HPDE6-E6E7 (cell line): Measurements from ENCODE around the gene DAB2IP.

Experiments used
- DNase-seq: peaks from one replicate; pipeline ENCODE4 v3.0.0; 2011; ENCODE audit warnings: missing footprints; ENCODE audit errors: extremely low spot score

Gene DAB2IP

DNA sequence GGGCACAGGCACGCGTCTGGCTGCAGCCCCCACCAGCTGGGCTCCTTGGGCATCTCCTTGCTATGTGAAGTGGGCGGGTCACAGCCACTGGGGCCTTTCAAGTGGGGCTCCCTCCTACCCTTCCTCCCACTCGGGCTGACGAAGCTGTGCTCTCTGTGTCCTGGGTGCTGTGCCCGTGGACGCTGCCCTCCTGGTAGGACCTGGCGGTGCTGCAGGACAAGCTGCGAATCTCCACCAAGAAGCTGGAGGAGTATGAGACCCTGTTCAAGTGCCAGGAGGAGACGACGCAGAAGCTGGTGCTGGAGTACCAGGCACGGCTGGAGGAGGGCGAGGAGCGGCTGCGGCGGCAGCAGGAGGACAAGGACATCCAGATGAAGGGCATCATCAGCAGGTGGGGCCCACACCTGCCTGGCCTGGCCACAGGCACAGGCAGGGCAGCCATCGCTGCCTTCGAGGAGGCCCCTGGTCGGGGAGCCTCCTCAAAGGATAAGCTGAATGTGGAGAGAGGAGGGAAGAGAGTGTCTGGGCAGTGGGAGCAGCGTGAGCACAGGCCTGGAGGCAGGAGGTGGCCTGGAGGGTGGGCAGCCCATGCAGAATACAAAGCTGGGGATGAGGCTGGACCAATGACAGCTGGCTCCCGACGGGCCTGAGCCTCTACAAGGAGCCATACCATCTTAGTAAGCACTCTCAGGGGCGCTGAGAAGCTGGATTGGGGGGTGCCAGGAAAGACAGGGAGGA, 124.7 kb downstream of the DAB2IP start:
- DNase-seq: no peak

DNA sequence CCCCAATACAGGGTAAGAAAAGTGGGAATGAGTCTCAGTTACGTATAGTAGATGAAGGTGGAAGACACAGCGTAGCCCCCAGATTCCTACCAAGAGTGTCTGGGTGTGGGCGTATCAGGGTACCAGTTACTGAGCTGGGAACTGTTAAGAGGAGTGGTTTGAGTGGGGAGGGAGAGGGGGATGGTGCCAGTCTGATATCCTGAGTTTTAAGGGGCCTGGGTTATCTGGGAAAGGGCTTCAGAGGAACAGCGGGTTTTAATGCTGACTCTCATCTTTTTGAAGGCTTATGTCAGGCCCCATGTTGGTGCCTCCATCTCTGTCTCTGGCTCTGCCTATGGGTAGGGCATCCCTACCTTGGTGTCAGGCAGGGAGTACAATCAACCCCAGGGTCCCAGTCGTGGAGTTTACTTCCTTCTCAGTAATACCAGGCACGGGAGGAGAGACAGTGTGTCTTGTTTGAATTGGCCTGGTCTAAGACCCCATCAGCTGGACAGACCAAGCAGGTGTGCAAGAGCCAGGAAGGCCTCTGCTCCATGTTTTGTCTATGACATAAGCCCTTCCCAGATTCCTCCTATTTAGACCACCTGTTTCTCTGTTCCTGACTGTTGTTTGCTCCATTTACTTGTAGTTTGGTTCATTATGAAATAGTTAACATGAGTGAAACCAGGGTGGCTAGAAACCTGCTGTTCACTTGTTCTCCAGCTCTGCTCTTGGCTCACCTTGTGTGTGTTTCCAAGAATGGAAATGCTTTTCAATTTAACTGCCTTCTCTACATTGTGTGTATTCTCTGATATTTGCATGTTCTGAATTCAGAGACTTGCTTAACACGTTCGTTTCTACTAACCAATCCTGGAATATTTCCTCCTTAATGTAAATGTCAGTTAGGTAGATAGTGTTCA, 125.6 kb downstream of the DAB2IP start:
- no peak for DNase-seq

DNA sequence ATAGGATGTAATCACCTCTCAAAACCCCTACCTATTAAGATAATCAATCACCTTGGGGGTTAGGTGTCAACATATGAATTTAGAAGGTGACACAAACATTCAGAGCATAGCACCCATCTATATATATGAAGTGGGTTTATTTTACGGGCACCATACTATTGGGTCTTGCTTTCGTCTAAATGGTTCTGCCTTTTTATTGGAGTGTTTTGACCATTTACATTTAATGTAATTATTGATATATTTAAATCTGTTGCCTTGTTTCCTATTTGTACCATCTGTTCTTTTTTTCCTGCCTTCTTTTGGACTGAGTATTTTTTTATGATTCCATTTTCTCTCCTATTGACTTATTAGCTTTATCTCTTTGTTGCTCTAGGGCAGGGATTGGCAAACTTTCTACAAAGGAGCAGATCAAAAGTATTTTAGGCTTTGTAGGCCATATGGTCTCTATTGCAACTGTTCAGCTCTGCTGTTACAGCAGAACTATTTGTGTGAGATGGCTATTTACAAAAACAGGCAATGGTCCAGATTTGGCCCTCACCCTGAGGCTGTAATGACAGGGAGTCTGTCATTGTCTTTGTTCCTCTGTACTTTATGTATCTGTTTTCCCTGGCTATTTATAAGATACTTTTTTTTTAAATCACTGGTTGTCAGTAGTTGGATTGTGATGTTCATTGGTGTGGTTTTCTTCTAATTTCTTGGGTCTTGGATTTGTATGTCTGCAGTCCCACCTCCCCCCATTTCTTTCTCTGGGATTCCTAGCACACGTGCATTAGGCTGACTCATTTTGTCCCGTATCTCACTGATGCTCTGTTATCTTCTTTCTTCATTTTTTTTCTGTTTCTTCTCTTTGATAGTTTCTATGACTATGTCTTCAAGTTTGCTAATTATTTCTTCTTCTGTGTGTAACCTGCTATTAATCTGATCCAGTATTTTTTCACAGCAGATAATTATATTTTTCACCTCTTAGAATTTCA, 127.1 kb downstream of the DAB2IP start:
- DNase-seq: no peak

DNA sequence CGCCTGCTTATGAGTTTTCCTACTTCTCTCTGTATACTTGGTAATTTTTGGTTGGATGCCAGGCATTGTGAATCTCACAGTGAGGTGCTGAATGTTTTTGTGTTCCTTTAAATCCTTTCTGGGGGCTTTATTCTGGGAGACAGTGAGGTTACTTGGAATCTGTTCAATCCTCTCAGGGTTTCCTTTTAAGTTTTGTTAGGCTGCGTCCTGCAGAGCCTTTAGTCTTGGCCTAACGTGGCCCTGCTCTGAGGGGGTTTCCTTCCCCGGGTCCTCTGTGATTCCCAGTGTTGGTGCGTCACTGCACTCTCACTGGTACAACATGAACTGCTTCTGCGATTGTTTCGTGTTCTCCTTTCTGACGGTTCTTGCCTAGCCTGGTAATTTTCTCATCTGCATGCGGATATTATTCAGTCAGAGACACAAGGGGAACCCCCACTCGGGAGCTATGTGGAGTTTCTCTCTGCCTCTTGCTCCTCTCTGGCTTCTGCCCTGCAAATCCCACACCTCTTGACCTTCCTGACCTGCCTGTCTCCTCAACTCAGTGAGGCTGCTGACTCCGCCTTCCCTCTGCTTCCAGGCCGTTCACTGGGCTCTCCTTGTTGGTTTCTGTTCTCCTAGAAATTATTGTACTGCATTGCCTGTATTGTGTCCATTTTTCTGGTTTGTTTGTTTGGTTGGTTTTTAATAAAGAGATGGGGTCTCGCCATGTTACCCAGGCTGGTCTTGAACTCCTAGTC, 128.1 kb downstream of the DAB2IP start:
- no peak for DNase-seq

DNA sequence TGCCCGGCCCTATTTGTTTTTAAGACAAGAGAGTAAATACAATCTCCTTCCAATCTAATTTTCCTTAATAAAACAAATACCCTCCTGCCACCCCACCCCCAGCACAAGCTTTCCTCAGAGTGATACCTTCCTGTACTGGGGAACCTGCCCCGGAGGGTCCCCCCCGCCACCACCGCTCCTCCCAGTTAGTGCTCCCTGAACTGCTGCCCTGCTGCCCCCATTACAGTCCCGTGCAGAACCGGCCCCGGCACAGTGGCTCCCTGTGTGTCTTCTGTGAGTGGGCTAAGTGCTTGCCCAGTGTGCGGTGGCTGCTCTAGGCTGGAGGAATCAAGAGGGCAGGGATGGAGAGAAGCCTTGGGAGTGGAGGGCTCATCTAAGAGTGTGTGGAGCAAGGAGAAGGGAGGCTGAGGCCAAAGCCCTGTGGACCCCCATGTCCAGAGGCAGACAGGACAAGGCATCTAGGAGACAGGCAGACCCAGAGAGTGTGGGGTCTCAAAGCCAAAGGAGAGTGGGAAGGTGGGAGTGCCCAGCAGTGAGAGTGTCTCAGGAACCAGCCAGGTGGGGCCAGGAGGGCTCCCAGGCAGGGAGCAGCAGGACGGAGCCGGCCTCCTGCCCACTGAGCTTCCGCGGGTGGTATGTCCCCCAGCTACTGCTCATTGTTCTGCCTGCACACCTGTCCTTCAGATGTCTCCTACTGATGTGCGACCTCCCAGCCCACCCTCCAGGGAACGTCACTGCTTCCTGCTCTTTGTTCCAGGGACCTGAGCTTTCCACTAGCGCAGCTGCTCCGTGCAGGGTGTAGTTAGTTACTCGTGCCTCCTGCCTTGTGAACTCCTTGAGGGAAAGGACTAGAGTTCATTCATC, 129.0 kb downstream of the DAB2IP start:
- no peak for DNase-seq

DNA sequence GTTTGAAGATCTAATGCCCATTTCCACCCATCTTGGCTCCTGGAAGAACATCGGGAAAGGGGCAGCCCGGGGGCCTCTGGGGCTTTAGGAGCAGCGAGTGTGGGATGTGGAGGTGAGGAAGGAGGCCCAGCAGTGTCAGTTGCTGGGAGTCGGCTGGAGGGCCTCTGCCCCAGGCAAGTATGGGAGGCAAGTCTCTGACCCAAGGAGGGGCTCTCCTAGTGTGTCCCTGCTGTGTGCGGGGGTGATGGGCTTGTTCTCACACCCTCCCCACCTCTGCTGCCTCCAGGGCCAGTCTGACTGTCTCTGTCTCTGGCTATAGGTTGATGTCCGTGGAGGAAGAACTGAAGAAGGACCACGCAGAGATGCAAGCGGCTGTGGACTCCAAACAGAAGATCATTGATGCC, 129.7 kb downstream of the DAB2IP start:
- DNase-seq: no peak

DNA sequence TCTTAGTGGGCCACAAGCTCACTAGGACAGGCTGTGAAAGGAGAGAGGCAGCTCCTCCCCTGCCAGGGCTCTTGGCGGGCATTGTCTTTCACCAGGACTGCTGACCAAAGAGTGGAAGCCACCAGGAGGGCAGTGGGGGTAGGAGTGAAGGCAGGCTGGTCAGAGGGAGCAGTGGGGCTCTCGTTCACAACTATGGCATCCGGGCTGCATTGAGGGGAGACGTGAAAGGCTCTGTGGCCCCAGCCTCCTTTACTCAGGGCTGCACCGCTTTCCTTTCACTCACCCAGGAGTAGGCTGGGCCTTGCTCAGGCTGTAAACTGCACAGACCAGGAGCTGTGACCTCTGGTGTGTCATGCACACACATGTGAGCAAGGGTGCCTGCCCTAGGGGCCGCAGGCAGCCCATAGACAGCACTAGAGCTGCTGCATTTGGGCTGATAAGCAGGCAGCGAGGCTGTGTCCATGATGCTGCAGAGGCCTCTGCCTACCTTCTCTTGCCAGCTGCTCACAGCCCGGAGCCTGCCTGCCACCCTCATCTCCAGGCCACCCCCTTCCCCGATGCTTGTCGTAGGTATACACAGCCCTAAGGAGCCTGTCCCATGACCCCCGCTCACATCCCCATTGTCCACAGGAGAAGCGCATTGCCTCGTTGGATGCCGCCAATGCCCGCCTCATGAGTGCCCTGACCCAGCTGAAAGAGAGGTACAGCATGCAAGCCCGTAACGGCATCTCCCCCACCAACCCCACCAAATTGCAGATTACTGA, 130.4 kb downstream of the DAB2IP start:
- DNase-seq: no peak

DNA sequence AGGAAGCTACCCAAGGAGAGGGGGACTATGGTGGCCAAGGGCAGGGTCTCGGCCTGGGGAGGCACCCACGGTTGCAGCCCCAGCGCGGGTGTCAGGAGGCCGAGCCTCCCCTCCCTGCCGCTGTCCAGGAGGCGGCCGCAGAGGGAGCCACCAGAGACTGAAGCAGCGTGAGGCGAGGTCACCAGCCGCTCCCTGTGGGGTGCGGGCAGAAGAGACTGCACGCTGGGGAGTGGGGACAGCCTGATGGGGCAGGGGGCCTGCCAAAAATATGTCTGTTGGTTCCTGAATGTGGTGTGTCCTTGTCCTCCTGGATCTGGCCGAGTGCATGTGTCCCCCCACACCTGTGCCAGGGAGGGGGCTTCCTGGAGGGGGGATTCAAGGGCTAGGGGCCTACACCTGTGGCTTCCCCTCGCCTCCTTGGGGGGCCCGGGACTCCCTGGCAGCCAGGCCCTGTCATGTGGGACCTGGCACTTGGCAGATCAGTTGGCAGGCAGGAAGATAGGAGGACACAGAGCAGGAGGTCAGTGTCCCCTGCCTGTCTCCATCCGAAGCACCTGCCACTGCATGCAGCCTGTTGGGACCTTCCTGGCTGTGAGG, 131.2 kb downstream of the DAB2IP start:
- no peak for DNase-seq

DNA sequence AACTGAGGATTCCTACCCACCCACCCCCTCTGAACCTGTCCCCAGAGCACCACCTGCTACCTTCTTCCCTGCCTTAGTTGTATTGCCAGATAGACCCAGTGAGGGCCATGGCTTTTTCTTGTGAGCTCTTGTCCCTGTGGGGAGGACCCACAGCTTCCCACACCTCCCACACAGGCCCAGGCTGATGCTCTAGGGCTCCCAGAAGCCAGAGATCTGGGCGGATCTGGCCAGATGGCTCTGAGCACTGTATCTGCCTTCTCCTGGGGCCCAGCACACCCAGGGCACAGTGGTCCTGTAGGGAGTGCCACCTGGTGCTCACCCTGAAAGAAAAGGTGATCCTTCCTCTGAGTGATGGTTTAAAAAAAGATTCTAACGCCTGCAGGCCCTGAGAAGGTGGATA, 131.7 kb downstream of the DAB2IP start:
- DNase-seq: no peak

DNA sequence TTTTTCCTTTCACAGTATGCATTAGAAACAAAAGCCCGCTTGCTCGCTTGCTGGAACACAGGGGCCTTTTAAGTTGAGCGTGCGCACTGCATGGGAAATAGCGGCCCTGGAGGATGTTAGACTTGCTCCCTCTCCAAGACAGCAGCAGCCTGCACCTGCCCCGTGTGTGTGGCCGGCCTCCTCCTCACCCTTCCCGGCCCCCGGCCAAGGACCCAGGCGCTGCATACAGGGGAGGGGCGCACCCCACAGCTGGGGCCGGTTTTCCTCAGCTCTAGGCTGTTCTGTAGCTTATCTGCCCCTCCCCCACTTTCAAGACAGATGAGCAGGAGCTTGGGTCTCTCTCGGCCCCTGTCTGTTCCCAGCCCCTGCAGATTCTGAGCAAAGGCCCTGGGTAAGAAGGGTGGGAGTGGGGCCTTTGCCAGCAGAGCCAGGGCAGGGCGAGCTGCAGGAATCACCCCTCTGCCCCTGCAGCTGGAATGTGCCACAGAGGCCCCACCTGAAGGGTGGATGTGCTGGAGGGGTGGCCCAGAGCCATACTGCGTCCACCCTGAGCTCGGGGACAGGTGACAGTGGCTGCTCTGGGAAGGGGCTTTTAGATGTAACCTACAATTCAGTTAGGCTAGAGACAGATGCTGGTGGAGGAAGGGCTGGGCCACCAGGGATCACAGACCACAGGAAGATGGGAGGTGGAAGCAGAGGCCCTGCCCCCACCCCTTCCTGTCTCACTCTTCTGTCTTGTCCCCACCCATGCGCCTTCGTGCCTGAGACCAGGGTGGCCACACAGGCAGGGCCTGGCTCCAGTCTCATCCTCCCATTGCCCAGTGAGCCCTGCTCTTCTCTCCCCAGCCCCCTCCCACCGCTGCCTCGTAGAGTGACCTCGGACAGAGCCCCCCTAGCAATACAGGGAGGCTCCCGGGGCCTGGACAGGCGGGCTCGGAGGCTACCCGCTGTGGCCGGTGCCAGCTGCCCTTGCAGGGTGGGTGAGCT, 132.4 kb downstream of the DAB2IP start:
- no peak for DNase-seq

DNA sequence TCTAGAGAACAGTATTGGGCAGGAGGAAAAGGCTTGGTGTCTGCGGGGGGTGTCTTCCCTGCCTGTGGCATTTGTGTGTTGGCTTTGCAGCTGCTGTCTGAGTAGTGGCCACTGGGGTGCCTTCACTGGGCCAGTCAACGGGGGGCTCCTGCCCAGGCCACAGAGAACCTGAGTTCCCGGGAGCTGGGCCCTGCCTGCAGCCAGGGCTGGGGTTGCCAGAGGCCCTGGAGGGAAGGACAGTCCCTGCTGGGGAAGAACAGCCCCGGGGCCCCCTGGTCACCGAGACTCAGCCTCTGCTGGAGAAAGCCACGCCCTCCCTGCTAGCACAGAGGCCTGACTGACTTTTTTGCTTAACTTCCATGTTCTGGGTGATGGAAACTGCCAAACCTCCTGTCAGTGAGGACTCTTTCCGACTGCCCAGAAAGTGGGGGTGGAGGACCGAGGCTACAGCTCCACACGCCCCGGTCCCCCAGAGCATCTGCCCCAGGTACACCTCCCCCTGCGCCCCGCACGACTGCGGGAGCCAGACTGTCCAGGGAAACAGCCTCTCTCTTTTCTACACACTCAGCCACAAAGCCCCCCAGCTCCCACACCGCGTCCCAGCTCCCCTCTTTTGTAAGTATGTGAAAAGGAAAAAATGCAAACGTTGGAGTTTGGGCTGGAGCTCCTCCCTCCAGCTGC, 133.4 kb downstream of the DAB2IP start:
- no peak for DNase-seq

DNA sequence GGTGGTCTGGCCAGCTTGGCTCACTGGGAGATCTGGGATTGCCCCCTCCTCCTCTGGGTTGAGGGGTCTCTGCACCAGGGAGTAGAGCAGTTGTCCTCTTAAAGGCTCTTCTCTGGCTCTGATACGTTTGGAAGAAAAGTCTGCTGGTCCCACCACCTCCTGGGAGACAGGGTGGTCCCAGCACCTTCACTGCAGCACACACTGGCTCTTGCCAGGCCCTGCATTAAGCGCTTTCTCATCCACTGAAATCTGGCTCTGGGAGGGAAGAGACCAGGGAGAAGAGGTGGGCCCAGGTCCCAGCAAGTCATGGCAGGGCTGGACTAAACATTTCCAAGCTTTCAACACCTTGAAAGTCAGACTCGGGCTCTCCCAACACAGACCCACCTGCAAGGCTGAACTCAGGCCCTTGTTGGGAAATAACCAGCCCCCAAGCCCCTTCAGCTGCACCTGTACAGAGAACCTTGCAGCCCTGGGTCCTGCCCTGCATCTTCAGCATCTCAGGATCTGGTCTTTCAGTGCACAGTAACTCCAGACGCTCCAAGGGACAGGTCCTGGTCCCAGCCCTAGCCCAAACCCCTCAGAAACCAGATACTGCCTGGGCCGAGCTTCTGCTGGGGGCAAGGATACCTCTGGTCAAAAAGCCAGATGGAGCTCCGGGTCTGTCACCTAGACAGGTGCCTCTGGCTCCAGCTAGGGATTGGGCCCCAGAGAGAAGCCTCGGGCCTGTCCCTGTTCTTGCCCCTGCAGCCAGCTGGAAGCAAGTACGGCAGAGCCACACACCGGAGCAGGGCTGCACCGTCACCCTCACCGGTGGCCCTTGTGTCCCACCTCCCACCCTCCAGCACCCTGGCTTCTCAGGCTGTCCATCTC, 134.5 kb downstream of the DAB2IP start:
- no peak for DNase-seq

DNA sequence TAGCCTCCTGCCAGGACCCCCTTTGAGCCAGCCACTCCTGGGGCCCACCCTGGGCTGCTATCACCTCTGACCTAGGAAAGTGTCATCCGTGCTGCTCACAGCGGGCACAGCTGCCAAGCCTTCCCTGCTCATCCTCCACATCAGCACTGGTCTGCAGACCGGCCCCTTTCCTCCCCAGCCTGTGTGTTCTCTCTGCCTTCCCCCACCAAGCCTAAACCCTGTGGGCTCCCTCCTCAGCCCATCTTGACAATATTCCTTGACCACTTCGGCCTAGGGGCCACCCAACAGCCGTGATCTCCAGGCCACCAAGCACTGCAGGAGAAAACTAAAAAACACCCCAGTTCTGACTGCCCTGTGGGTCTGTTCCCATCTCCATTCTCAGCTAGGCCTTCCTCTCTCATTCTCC, 135.1 kb downstream of the DAB2IP start:
- DNase-seq: no peak

DNA sequence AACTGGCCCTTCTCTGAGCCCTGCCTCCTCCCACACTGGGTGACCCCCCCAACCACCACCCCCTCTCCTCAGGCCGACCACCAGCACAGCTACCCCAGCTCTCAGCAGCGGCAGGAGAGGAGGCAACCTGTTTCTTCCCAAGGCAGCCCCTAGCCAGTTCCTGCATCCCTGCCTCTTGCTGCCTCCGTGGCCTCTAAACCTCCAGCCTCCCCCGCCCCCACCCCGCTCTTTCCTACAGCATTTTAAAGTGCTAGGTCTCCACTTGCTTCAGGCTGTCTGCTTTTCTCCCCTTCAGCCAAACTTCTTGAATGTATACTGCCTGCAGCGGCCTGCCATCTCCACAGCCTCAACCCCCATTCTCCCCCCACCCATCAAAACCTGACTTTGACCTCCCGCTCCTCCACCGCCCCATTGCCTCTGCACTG, 135.6 kb downstream of the DAB2IP start:
- DNase-seq: no peak

DNA sequence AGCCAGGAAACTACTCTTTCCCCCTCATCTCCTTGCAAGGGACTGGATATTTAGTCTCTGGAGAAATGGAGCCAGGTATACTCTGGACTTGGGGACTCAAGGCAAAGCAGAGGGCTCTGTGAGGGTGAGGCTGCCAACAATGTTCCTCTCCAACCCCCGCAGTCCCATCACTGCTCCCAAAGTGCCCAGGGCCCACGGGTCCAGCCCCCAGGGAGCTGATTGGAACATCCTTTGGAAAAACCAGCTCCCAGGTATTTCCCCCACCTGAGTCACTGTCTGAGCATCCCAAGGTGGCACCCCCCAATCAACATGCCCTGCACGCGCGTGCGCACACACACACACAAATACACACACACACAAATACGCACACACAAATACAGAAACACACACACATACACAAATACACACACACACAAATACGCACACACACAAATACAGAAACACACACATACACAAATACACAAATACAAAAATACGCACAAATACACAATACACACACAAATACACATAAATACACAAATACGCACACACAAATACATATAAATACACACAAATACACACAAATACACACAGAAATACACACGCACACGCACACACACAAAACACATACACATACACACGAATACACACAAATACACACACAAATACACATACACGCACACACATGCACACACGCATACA, 137.4 kb downstream of the DAB2IP start:
- no peak for DNase-seq

DNA sequence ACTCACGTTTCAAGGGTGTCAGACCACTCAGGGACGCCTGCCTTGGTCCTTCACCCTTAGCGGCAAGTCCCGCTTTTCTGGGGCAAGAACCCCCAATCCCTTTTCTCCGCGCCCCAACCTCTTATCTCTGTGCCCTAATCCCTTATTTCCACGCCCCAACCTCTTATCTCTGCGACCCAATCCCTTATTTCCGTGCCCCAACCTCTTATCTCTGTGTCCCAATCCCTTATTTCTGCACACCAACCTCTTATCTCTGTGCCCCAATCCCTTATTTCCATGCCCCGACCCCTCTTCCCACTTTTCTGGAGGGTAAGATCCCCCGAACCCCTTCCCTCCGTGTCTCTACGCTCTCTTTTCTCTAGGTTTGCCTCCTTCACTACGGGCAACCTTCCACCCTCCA, 139.4 kb downstream of the DAB2IP start:
- no peak for DNase-seq
